Stimulated activated naive CD4-positive, alpha-beta T cell treated with Interleukin-2 at 50 U/mL for 16 hours (primary cell): ENCODE data around the gene BASP1.
"Not testable (repeated sequence)": the region's sequence is repeated elsewhere in the genome, so short reads cannot be mapped to it uniquely, and the experiment has no call there.

Source experiments
- DNase-seq: peaks from one replicate; lab custom pipeline; 2025; lab: John Stamatoyannopoulos, UW

Gene BASP1

GRCh38 chr5:17289681-17290539 is 72.5 kb downstream of the BASP1 start:
- DNase-seq: no peak

DNA sequence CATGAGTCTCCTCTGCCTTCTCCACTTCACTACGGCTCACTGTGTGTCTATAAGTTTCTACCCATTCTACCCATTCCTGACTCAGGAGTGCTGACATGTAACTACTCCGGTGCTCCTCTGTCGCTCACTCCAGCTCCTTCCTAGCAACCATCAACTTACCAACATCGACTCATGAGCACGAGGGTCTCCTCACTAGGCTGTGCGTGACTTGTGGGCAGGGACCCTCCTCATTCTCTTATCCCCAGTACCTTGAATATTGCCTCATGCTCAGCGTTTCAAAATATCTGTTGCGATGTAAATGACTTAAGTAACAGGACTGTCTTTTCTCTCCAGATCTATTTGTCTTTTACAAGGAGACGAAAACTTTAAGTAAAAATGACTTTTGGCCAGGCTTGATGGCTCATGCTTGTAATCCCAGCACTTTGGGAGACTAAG is 73.1 kb downstream of the BASP1 start:
- DNase-seq: no peak

DNA sequence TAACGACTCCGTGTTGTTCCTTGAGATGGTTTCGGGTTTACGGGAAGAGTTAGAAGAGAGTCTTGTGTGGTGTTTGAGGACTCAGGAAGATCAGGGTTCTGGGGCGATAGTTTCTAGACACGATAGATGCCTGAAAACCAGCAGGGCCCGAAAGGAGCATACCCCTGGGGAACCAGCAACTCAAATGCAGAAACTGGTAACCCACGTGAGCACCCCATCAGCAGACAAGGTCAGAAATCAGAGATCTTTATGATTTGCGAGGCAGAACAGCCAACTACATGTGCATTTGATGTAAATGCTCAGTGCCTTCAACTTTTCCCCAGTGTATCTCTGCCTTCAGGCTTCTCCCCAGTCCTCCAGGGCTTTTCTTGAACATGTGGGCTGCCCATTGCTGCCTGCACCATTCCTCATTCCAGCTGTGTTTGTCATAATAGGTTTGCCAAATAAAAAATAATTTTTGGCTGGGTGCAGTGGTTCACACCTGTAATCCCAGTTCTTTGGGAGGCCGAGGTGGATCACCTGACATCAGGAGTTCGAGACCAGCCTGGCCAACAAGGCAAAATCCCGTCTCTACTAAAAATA is 75.1 kb downstream of the BASP1 start:
- DNase-seq: no peak

DNA sequence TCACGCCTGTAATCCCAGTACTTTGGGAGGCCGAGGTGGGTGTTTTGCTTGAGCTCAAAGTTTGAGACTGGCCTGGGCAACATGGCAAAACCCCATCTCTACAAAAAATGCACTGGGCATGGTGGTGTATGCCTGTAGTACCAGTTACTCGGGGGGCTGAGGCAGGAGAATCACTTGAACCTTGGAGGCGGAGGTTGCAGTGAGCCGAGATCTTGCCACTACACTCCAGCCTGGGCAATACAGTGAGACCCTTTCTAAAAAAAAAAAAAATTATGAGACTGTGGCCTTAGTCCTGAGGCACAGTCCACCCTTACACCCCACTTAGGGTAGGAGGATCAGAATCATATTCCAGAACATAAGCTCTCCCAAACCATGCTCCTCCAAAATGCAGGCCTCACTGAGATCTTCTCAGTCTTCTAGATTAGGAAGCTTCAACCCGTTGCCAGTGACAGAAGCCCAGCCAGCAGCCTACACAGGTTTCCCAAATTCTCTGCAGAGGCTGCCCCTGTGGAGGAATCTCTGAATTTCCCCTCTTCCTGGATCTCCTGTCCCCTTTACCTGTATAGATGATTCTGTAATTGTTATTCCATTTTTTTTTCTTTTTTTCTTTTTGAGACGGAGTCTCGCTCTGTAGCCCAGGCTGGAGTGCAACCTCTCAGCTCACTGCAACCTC is 77.3 kb downstream of the BASP1 start:
- DNase-seq: no peak

DNA sequence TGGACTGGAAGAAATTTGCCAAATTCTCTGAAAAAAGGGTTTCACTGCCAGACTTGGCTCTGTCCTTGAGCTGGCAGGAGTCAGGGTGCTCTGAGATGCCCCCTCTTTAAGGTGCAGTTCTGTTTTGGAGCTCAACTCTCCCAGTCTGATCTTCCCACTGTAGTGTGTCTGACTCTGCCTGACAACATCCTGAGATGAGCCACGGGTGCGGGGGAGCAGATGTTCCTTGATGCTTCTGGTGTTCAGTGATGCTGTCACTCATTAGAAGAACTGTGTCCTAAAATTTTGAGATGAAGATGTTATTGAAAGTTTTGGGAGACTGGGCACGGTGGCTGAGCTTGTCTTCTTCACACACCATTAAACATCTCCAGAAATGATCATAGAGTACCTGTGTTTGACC is 78.2 kb downstream of the BASP1 start:
- no peak for DNase-seq

GRCh38 chr5:17302106-17302505 is 84.7 kb downstream of the BASP1 start:
- no peak for DNase-seq

- no peak for DNase-seq
Observed at GRCh38 chr5:17302604-17303003, 85.2 kb downstream of the BASP1 start.

DNA sequence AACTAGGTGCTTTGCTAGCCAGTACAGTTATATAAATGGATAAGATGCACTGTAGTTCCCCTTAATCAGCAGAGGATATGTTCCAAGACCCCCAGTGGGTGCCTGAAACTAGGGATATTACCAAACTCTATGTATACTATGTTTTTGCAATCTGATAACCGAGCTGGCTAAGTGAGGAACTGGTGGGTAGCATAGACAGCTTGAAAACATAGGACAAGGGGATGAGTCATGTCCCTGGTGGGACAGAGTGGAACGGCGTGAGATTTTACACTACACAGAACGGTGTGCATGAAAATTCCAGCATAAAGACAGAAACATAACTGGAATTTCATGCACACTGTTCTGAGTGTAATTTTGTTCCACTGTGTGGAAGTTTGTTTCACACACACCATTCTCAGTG is 86.9 kb downstream of the BASP1 start:
- DNase-seq: no peak

GRCh38 chr5:17305017-17305416 is 87.6 kb downstream of the BASP1 start:
- no peak for DNase-seq

GRCh38 chr5:17305964-17306725 is 88.7 kb downstream of the BASP1 start:
- DNase-seq: no peak

GRCh38 chr5:17306726-17307091 is 89.3 kb downstream of the BASP1 start:
- DNase-seq: no peak

DNA sequence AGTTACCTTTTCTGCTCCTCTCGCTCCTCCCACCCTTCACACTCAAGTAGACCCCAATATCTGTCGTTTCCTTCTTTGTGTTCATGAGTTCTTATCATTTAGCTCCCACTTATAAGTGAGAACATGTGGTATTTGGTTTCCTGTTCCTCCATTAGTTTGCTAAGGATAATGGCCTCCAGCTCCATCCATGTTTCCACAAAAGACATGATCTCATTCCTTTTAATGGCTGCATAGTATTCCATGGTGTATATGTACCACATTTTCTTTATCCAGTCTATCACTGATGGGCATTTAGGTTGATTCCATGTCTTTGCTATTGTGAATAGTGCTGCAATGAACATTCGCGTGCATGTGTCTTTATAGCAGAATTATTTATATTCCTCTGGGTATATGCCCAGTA is 90.0 kb downstream of the BASP1 start:
- DNase-seq: not testable (repeated sequence)

GRCh38 chr5:17308326-17309065 is 91.1 kb downstream of the BASP1 start:
- no peak for DNase-seq

DNA sequence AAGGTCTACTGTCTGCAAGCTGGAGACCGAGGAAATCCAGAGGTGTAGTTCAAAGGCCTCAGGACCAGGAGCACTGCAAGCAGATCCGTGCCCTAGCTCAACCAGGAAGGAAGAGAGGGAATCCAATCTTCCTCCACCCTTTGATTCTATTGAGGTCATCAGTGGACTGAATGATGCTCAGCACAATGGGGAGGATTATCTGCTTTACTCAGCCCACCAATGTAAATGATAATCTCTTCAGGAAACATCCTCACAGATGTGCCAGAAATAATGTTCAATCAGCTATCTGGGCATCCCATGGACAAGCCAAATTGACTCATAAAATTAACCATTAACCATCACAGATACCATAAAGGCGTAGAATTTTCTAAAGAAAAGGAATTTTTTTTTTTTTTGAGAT is 92.0 kb downstream of the BASP1 start:
- DNase-seq: no peak

DNA sequence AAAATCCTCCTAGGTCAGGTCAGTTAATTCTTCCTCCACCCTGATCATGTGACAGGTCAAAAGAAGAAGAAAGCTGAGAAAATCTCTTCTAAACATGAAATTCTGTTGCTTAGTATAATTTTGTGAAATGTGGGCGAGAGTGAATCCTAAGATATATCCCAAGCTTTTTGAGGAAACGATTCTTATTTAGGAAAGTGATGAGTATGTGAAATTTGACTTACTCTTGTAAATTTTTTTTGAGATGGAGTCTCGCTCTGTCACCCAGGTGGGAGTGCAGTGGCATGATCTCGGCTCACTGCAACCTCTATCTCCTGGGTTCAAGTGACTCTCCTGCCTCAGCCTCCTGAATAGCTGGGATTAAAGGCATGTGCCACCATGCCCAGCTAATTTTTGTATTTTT is 93.1 kb downstream of the BASP1 start:
- DNase-seq: not testable (repeated sequence)

GRCh38 chr5:17311811-17312210 is 94.4 kb downstream of the BASP1 start:
- not testable (repeated sequence) for DNase-seq

GRCh38 chr5:17312358-17312757 is 94.9 kb downstream of the BASP1 start:
- no peak for DNase-seq

GRCh38 chr5:17314907-17315471 is 97.6 kb downstream of the BASP1 start:
- no peak for DNase-seq

- no peak for DNase-seq
Observed at GRCh38 chr5:17315710-17316221, 98.3 kb downstream of the BASP1 start.

DNA sequence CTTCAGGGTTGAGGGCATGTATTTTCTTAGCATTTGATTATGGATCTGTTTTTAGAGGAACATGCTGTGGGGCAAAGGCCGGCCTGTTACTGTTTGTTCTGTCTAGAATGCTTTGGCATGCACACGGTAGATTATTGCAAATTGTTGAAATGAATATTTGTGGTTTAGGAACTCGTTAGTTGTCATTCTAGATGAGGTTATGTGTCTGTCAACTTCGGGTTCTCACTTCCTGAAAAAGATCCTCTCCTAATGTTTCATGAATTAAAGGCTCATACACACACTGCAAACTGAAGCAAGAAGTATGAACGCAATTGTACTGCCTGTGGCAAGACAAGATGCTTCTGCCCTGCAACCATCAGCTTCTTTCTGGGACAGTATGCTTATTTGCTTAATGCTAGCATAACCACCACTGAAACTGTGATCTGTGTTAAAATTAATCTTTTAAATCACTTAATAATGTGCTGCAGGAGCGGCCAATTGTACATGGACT is 99.6 kb downstream of the BASP1 start:
- DNase-seq: no peak

- DNase-seq: no peak
Observed at GRCh38 chr5:17317473-17317872, 100.0 kb downstream of the BASP1 start.
